T-helper 1 cell treated with Interleukin-12 subunit alpha and Interleukin-12 subunit beta and Interleukin-4 antibody, amounts not matched to agents 30 ng/mL and 1 ng/mL, for 36 hours (primary cell): ENCODE data around the gene TATDN3. TPM values are rescaled to one million over a fixed set of nuclear protein-coding genes. Genes with fewer than 3 reads are reported as not detected.

ENCODE experiments used
- total RNA-seq: library from RNA; stranded (reverse); gene quantifications from 2 replicates; pipeline ENCODE4 v1.2.3, GENCODE V29; 2022

TATDN3 gene
- total RNA-seq, 1 donor from 2014 or later = 14.2 TPM

Other genes with a start within 250 kb of the TATDN3 start
- 13.8 and 17.8 TPM in 2 replicates for gene ATF3, start 183.1 kb upstream of the TATDN3 start, total RNA-seq
- gene BATF3, start 92.1 kb upstream of the TATDN3 start, total RNA-seq = 65.8 and 75.3 TPM in 2 replicates
- gene NSL1, start 117 bp upstream of the TATDN3 start, total RNA-seq = 39.8 and 40.9 TPM in 2 replicates
- 0.93 TPM in 1 of 2 replicates, not detected in the other for gene SPATA45, start 55.8 kb downstream of the TATDN3 start, total RNA-seq
- 11.4 and 13.3 TPM in 2 replicates for gene FLVCR1, start 66.4 kb downstream of the TATDN3 start, total RNA-seq
- 0.15 and 0.64 TPM in 2 replicates for gene VASH2, start 158.6 kb downstream of the TATDN3 start, total RNA-seq
- gene ANGEL2, start 224.0 kb downstream of the TATDN3 start, total RNA-seq = 51.5 and 52.6 TPM in 2 replicates